Activated CD4-positive, alpha-beta T cell treated with anti-CD3 and anti-CD28 coated beads for 24 hours (primary cell): ENCODE results near the gene NDUFA13.

Source experiments
- DNase-seq, 2 donors: peaks; one replicate each; pipeline ENCODE4 v3.0.0-alpha.2; 2020; ENCODE audit warnings: low read depth in 2 of 2

Gene NDUFA13

GRCh38 chr19:19533841-19534240 is 17.8 kb downstream of the NDUFA13 start:
- DNase-seq, result no peak

- no peak for DNase-seq
These were observed 18.7 kb downstream of the NDUFA13 start for GRCh38 chr19:19534556-19535265.

GRCh38 chr19:19535311-19536191 is 19.5 kb downstream of the NDUFA13 start:
- DNase-seq, result no peak

- DNase-seq, result no peak
These were observed 21.3 kb downstream of the NDUFA13 start for GRCh38 chr19:19537075-19538048.

DNA sequence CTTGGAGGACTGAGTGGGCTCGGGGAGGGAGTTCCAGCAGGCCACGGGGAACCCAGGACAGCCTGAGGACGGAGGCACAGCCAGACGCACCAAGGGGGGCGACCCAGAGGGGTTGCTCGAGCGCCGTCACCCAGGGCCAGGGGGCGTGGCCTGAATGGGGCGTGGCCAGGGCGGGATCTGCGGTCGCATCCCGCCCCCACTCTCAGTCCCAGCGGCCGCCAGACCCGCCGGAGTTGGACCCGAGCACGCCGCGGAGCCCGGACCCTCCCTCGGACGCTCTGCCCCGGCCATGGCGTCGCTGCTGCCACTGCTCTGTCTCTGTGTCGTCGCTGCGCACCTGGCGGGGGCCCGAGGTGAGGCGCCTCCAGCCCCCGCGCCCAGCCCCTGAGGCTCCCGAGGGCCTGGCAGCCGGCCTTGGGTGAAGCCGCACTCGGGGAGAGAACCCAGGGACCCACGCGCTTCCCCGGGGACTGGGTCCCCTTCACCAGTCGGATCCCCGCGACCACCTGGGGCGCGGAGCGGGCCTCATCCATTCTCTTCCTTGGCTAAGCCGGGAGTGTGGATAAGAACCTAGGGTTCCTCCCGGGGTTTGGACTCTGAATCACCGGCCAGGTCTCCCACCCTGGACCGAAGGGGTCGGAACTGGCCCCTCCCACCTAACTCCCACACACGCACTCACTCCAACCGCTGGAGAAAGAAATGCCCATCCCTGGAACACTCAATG is 22.2 kb downstream of the NDUFA13 start, which contains the start of gene CILP2:
CILP2 (plus strand) TSS at position 205 of the 724 bp plus-strand sequence; CDS start at position 290, 85 bp downstream.
- no peak for DNase-seq

DNA sequence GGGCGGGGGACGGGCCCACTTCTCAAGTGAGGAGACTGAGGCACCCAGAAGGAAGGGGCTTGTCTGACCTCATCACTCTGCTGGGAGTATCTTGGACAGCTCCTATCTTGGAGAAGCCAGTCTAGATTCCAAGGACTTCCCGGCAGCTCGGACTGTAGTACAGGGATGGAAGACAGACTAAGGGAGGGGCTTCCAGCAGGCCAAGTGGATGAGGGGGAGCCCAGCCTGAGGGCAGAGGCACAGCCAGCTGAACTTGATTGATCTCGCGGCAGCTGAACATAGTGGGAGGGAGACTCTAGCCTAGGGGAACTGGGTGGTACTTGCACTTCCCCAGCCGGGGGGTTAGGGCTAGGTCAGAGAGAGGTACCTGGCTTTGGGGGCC is 22.8 kb downstream of the NDUFA13 start:
- DNase-seq, result no peak

DNA sequence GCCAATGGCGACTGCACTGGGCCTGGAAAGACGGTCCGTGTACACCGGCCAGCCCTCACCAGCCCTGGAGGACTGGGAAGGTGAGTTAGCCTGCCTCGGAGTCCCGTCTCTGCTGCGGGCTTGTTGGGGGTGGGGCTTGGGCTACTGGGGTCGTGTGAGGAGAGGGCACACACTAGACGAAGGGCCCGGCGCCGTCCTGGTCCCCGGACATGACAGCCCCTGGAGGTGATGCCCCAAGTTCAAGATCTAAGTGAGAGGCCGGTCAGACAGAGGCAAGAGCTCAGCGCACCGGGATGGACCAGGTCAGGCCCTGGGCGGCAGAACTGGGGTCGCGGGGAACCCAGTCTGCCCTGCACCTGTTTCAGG is 23.7 kb downstream of the NDUFA13 start:
- DNase-seq, result no peak

- DNase-seq, result peak; percentile 49 to 72
These were observed 24.2 kb downstream of the NDUFA13 start for GRCh38 chr19:19540064-19540714.

- DNase-seq, result peak; percentile 70 to 76
These were observed 24.9 kb downstream of the NDUFA13 start for GRCh38 chr19:19540715-19541515.

DNA sequence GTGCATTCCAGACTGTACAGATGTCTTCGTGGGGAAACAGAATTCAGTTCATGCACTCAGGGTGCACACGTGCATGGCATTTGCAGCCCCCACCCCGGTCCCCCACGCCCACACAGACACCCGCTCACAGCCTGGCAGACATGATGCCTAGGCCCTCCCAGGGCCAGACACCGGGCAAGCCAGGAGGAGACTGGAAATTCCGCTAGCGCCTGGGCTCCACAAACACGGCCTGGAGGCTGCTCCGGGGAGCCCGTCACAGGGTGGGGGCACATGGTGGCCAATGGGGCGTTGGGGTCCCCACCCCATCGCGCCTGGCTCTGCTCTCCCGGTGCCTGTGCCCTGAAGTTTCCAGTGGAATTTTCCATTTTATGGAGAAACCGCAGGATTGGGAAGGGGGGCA is 25.6 kb downstream of the NDUFA13 start:
- DNase-seq, result no peak

- no peak for DNase-seq
These were observed 26.5 kb downstream of the NDUFA13 start for GRCh38 chr19:19542507-19542906.

- DNase-seq, result no peak
These were observed 27.1 kb downstream of the NDUFA13 start for GRCh38 chr19:19543101-19543500.

DNA sequence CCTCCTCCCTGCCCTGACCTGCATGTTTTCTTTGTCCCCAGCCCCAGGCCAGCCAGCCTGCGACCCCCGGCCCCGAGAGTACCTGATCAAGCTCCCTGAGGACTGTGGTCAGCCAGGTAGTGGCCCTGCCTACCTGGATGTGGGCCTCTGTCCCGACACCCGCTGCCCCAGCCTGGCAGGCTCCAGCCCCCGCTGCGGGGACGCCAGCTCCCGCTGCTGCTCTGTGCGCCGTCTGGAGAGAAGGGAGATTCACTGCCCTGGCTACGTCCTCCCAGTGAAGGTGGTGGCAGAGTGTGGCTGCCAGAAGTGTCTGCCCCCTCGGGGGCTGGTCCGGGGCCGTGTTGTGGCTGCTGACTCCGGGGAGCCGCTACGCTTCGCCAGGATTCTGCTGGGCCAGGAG is 27.6 kb downstream of the NDUFA13 start:
- DNase-seq, result no peak

GRCh38 chr19:19544257-19544953 is 28.4 kb downstream of the NDUFA13 start:
- DNase-seq, result no peak

DNA sequence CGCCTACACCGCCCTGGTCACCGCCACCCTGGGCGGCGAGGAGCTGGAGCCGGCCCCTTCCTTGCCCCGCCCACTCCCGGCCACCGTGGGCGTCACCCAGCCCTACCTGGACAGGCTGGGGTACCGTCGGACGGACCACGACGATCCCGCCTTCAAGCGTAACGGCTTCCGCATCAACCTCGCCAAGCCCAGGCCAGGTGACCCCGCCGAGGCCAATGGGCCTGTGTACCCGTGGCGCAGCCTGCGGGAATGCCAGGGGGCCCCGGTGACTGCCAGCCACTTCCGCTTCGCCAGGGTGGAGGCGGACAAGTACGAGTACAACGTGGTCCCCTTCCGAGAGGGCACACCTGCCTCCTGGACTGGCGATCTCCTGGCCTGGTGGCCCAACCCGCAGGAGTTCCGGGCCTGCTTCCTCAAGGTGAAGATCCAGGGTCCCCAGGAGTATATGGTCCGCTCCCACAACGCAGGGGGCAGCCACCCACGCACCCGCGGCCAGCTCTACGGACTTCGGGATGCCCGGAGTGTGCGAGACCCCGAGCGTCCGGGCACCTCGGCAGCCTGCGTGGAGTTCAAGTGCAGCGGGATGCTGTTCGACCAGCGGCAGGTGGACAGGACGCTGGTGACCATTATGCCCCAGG is 29.0 kb downstream of the NDUFA13 start:
- DNase-seq, result no peak

DNA sequence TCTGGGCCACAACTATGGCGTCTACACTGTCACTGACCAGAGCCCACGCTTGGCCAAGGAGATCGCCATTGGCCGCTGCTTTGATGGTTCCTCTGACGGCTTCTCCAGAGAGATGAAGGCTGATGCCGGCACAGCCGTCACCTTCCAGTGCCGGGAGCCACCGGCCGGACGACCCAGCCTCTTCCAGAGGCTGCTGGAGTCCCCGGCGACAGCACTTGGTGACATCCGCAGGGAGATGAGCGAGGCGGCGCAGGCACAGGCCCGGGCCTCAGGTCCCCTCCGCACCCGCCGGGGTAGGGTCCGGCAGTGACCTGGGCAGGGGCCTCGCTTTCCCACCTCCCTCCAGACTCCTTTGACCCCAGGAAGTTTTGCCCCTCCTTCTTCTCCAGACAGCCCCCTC is 29.7 kb downstream of the NDUFA13 start:
- DNase-seq, result no peak

- no peak for DNase-seq
These were observed 30.7 kb downstream of the NDUFA13 start for GRCh38 chr19:19546751-19547162.

- DNase-seq, result no peak
These were observed 31.8 kb downstream of the NDUFA13 start for GRCh38 chr19:19547674-19548336.
